HAP-1 (cell line): Measurements from ENCODE around the gene KRT74.

ENCODE experiments used
- DNase-seq, 2 experiments: peaks; one replicate each; pipeline ENCODE4 v3.0.0-alpha.2; 2016 to 2020; ENCODE audit warnings: low spot score in 2 of 2
- H3K27me3 ChIP-seq: fragments of 250-450 bp; sonication (Bioruptor Pico); 2 replicates; pipeline ENCODE4 v1.5.1; 2020; ENCODE audit warnings: low read depth, mild to moderate bottlenecking, moderate library complexity
- H3K36me3 ChIP-seq: fragments of 250-450 bp; sonication (Bioruptor Pico); replicated peaks from 2 replicates; pipeline ENCODE4 v1.5.1; 2020; ENCODE audit warnings: mild to moderate bottlenecking
- H3K4me1 ChIP-seq: fragments of 250-450 bp; sonication (Bioruptor Pico); 2 replicates; pipeline ENCODE4 v1.5.1; 2020; ENCODE audit warnings: mild to moderate bottlenecking
- H3K4me3 ChIP-seq: fragments of 250-450 bp; sonication (Bioruptor Pico); 2 replicates; pipeline ENCODE4 v1.5.1; 2020; ENCODE audit warnings: mild to moderate bottlenecking, moderate library complexity
- H3K9me3 ChIP-seq: fragments of 250-450 bp; sonication (Bioruptor Pico); 2 replicates; pipeline ENCODE4 v1.5.1; 2020; ENCODE audit warnings: mild to moderate bottlenecking, moderate library complexity
- in situ Hi-C: fragments of 300-500 bp; cut with MboI; formaldehyde crosslinking; loops from 3 replicates; pipeline ENCODE4 v1.14.3; 2020; ENCODE audit warnings: low sequenced_read_pairs, inconsistent platforms, mixed read lengths

KRT74 gene

DNA sequence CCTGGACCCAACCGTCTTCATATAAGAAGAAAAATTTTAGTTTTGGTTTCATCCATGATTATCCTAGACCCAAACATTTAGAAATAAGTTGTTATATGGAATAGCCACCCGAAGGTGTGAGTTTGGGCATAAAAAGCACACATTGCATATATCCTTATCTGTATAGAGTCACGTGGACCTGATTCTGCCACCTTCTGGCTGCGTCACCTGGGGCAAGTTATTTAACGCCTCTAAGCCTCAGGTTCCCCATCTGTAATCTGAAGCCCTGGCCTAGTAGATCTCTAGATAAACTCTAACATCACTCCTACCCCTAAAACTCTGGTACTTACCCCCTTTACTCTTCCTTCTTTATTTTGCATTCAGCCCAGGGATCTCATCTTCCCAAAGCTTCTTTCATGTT is 39.2 kb downstream of the KRT74 start:
- H3K27me3 ChIP-seq: no peaks in the 10 kb centered on the region; the same call in 1 of the 2 replicates
- in situ Hi-C loops: no loop called here
- DNase-seq: no peak
- H3K4me1 ChIP-seq: no peaks in the 10 kb centered on the region
- no peaks in the 10 kb centered on the region for H3K9me3 ChIP-seq
- H3K36me3 ChIP-seq: no peaks in the 10 kb centered on the region
- H3K4me3 ChIP-seq: no peak overlapping the region

DNA sequence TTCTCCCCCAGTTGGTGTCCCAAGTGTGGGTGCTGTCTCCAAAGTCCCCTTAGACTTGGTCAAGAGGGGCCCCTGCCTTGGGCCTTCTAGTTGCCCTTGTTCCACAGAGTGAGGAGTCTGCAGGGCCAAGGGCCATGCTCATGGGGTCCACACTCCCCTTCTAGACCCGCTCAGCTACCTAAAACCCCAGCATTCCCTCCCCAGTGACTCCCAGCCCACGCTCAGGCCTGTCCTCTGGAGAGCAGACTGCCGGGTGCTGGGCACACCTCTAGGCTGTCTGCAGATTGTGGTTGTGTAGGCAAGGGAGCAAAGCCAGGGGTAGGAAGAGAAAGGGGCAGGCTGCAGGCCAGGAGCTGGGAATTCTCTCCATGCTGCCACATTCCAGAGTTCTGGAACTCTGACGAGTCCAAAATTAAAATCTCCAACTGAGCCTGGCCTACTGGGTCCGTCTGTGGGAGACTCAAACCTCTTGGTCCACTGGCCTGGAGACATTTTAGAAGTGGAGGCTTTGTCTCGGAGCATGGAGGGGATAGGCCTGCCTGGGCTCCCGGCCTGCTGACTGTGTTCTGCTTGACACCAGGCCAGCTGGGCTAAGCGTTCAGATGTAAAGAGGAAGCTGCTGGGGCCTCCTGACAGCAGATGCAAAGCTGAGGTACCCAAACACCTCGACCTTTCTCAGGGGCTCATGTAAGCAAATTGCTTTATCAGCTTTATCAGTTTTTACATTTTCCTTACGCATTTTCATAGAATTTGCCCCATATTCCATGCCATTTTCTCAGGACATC is 39.8 kb downstream of the KRT74 start:
- in situ Hi-C loops: no loop called here
- Histone ChIP-seq H3K4me3 (no peak overlapping the region), H3K36me3 (no peaks in the 10 kb centered on the region), H3K9me3 (no peaks in the 10 kb centered on the region), H3K4me1 (no peaks in the 10 kb centered on the region), H3K27me3 (no peaks in the 10 kb centered on the region; the same call in 1 of the 2 replicates)
- DNase-seq: no peak

DNA sequence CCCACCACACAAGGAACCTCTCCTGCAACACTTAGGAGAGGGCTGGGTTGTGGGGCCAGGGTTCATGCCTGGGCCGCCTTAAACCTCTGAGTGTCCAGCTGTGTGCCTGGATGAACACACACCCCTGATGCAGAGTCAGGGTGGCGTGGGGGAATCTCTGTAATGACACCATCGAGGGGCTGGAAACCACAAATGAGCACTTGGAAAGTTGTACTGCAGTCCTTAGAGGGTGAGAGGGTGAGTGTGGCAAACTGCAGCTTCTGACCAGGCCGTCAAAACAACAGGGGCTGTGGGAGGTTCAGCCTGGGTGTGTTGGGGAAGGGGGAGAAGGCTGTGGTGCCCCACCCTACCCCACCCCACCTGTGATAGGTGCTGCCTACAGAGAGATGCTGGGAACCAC is 41.0 kb downstream of the KRT74 start:
- Histone ChIP-seq H3K36me3 (no peaks in the 10 kb centered on the region), H3K4me3 (no peak overlapping the region), H3K4me1 (no peaks in the 10 kb centered on the region), H3K27me3 (no peaks in the 10 kb centered on the region; the same call in 1 of the 2 replicates), H3K9me3 (no peaks in the 10 kb centered on the region)
- DNase-seq: no peak
- in situ Hi-C loops: no loop called here

DNA sequence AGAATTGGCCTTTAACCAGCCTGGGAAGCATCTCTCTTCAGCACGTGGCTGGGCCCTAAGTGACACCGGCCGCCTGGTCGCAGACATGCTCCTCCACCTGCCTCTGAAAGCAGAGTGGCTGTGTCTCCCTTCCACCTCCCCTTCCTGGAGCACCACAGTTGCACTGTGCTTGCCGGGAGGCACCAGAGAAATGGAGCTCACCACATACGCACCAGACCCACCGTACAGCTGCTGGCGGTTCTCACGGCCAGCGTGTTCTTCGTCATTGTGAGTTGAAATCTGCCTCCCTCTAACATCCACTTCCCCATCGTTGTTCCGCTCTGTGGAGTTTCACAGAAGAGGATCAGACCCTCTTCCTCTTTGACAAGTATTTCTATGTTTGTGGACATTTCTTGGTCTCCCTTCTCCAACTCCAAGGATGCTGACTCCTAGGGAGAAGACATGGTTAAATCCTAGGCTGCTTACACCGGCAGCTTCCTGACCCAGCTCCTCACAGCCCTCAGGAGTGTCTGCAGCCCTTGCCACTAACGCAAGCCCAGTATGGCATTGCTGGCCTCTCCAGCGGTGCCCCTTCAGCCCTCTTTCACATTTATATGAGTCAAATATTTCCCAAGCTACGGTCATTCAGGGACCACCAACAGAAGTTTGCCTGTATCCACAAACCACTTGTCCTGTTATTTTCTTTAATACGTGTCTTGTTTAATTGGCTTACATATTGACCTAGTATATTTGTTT is 41.9 kb downstream of the KRT74 start:
- no peaks in the 10 kb centered on the region for H3K9me3 ChIP-seq
- no peak for DNase-seq
- in situ Hi-C loops: no loop called here
- no peaks in the 10 kb centered on the region; the same call in 1 of the 2 replicates for H3K27me3 ChIP-seq
- no peaks in the 10 kb centered on the region for H3K4me1 ChIP-seq
- no peak overlapping the region for H3K4me3 ChIP-seq
- no peaks in the 10 kb centered on the region for H3K36me3 ChIP-seq

DNA sequence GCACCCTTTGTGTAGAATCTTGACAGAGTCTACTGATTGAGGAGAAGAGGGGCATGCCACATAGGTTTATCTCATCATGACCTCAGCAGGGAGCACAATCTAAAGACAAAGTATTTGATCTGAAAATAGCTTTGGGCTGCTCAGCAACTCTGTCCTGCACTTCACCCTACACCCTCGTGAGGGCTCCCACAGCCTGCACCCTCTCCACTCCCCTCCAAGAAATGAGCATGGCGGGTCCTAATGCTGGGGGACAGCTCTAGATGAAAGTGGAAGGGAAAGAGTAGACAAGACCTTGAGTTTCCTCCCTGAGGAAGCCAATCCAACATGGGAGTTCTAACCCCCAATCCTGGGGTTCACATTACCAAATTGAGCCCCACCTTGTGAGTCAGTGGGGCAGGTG is 42.7 kb downstream of the KRT74 start:
- no peaks in the 10 kb centered on the region for H3K9me3 ChIP-seq
- no peaks in the 10 kb centered on the region for H3K4me1 ChIP-seq
- no peaks in the 10 kb centered on the region; the same call in 1 of the 2 replicates for H3K27me3 ChIP-seq
- H3K4me3 ChIP-seq: no peak overlapping the region
- in situ Hi-C loops: no loop called here
- DNase-seq: no peak
- H3K36me3 ChIP-seq: no peaks in the 10 kb centered on the region

DNA sequence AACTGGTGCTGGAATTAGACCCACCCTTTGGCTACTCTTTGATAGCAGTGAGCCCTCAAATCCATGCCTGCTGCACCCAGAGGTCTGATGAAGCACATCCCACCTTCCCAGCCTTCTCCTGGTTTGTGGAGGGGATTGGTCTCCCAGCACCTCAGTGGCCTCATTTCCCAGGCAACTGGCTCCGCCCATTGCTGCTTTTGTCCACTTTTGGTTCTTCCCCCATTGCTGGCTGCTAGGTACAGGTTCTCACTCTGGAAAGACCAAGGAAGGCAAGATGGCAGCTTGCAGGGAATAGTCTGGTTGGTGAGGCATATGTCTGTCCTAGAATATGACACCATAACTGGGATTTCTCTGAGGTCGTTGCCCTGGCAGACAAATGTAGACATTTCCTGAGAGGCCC is 43.3 kb downstream of the KRT74 start:
- Histone ChIP-seq H3K9me3 (no peaks in the 10 kb centered on the region), H3K36me3 (no peaks in the 10 kb centered on the region), H3K4me1 (no peaks in the 10 kb centered on the region), H3K4me3 (no peak overlapping the region), H3K27me3 (no peaks in the 10 kb centered on the region; the same call in 1 of the 2 replicates)
- in situ Hi-C loops: no loop called here
- no peak for DNase-seq

DNA sequence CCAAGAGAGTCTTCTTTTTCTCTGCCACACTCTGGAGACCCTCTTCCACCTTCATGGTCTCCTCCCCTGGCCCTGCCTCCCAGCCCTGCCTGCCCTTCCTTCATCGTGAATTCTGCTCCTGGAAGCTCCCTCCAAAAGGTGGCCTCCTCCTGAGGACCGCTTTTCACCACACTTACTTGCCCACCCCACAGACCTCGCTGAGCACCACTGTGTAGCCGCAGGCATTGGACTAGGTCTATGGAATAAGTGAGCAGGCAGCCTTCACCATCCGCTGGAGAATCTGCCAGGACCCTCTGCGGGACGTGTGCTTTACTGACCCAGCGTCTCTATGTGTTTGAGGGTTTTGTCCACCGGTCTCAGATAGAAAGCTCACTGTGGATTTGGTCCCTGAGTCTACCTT is 43.8 kb downstream of the KRT74 start:
- no peaks in the 10 kb centered on the region; the same call in 1 of the 2 replicates for H3K27me3 ChIP-seq
- DNase-seq: no peak
- in situ Hi-C loops: no loop called here
- H3K4me3 ChIP-seq: no peak overlapping the region
- H3K9me3 ChIP-seq: no peaks in the 10 kb centered on the region
- H3K36me3 ChIP-seq: no peaks in the 10 kb centered on the region
- H3K4me1 ChIP-seq: no peaks in the 10 kb centered on the region

DNA sequence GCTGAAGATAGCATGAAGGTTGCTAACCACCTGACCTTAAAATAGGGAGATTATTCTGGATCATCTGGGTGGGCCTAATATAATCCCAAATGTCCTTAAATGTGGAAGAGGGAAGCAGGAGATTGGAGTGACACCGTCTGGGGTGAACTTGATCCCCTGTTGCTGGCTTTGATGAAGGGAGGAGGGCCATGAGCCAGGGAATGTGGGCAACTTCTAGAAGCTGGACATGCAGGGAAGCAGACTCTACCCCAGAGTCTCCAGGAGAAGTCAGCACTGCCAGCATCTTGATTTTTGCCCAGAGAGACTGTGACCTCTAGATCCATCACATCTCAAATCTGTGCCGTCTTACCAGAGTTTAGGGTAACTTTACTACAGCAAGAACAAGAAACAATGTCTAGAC is 44.2 kb downstream of the KRT74 start:
- no peak overlapping the region for H3K4me3 ChIP-seq
- in situ Hi-C loops: no loop called here
- H3K36me3 ChIP-seq: no peaks in the 10 kb centered on the region
- H3K9me3 ChIP-seq: no peaks in the 10 kb centered on the region
- no peaks in the 10 kb centered on the region; the same call in 1 of the 2 replicates for H3K27me3 ChIP-seq
- H3K4me1 ChIP-seq: no peaks in the 10 kb centered on the region
- DNase-seq: no peak

DNA sequence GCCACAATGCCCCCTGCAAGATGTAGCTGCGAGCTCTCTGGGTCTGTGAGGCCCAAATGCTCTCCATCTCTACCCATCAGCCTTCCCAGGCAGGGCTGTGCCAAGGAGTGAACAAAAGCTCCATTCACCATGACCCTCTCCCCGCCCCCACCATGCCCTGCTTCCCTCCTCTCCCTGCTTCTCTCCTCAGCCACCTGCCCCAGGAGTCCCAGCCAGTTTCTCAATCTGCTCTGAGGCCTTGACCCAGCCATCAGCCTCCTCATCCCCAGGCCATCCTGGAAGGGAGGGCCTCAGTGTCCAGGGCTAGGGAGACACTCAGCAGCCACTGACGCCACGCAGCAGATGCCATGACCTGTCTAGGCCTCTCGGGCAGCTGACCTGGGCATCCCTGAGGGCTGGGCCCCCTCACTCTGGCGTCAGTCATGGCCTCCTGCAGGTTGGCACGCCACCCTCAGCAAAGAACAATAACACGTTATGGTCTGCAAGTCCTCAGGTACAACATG is 45.0 kb downstream of the KRT74 start:
- in situ Hi-C loops: no loop called here
- Histone ChIP-seq H3K4me3 (no peak overlapping the region), H3K9me3 (no peaks in the 10 kb centered on the region), H3K36me3 (no peaks in the 10 kb centered on the region), H3K4me1 (no peaks in the 10 kb centered on the region), H3K27me3 (peaks cover 4% of the 10 kb centered on the region; the same call in 1 of the 2 replicates)
- no peak for DNase-seq

DNA sequence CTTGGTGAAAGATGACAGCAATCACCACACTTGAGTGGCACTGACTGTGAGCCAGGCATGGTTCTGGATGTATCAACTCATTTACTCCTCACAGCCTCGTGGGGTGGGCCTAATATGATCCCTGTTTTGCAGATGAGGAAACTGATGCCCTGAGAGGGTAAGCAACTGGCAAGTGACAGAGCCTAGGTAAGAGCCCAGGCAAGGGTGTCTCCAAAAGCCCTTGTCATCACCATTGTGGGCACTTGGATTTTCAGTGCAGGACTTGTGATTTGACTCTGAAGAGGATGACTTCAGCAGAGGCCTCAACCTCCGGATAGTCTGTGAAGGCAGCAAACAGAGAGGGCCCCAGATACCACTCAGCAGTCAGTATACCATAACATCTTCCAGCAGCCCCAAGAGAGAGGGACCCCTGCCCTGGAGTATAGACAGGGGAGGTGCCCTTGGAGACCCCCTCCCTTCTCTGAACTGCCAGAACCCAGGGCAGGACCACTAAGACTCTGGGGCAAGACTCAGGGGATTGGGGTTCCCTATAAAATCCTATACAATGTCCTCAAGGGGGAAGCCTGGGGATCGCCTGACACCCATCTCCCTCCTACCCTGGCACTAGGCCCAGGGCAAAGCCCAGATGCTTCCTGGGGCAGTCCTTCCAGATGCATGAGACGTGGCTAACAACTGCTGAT is 46.4 kb downstream of the KRT74 start:
- peaks cover 8% of the 10 kb centered on the region for H3K27me3 ChIP-seq
- H3K9me3 ChIP-seq: no peaks in the 10 kb centered on the region
- DNase-seq: no peak
- in situ Hi-C loops: no loop called here
- no peaks in the 10 kb centered on the region for H3K4me1 ChIP-seq
- no peak overlapping the region for H3K4me3 ChIP-seq
- no peaks in the 10 kb centered on the region for H3K36me3 ChIP-seq

DNA sequence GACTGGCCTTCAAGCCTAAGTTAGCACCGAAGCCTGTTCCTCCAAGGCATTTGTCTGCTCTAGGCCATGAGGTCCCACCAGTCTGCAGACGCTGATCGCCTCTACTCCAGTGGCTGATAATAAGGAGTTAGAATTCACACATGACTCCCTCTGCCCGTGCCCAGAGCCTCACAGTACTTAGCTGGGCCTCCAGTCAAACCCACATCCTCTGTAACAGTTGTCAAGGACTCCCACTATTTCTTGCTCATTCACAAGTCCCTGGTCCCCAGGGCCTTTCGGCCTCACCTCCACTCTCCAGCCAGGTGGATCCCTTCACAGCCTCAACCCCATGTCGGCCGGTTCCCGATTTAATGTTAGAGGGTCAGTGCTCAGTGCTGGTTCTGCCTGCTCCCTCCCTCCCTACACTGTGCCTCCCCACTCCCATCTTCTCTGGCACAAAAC is 47.1 kb downstream of the KRT74 start:
- in situ Hi-C loops: no loop called here
- Histone ChIP-seq H3K36me3 (no peaks in the 10 kb centered on the region), H3K9me3 (no peaks in the 10 kb centered on the region), H3K27me3 (peaks cover 12% of the 10 kb centered on the region), H3K4me1 (no peaks in the 10 kb centered on the region), H3K4me3 (no peak overlapping the region)
- DNase-seq: no peak

DNA sequence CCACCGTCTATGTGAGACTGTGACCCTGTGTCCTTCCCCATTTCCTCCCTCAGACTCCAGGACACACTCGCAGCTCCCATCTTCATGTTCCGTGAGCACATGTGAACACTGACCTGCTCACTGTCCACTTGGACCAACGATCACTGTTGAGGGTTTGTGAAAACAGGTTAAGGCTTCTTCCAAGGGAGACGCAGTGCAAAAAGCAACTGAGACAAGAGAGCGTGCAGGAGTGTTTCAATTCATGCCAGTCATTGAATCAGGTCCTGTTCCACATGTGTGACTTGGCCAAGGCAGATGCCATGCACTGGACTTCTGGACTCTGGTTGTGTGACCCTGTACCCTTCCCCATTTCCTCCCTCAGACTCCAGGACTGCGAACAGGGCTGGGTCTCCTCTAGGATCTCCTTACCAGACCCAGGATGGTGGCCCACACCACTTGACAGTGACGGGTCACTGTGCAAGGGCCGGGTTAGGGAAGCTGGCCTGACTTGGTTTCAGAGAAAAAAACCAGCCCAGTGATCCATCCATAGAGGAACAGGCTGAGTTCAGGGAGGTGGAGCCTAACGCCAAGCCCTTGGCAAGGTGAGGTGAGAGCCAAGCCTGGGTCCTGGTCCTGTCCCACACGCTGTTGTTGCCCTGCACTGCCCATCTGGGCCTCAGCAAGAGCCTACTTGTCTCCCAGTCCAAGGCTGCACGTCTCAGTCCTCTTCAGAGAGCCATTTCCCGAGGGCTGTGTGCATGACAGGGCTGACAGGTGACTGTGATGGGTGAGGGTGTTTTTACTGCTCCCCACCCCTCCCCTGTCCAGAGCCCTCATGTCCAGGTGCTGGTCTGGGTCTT is 47.8 kb downstream of the KRT74 start:
- H3K4me3 ChIP-seq: no peak overlapping the region
- no peaks in the 10 kb centered on the region for H3K9me3 ChIP-seq
- in situ Hi-C loops: no loop called here
- no peaks in the 10 kb centered on the region for H3K4me1 ChIP-seq
- no peaks in the 10 kb centered on the region for H3K36me3 ChIP-seq
- H3K27me3 ChIP-seq: peaks cover 12% of the 10 kb centered on the region
- no peak for DNase-seq

DNA sequence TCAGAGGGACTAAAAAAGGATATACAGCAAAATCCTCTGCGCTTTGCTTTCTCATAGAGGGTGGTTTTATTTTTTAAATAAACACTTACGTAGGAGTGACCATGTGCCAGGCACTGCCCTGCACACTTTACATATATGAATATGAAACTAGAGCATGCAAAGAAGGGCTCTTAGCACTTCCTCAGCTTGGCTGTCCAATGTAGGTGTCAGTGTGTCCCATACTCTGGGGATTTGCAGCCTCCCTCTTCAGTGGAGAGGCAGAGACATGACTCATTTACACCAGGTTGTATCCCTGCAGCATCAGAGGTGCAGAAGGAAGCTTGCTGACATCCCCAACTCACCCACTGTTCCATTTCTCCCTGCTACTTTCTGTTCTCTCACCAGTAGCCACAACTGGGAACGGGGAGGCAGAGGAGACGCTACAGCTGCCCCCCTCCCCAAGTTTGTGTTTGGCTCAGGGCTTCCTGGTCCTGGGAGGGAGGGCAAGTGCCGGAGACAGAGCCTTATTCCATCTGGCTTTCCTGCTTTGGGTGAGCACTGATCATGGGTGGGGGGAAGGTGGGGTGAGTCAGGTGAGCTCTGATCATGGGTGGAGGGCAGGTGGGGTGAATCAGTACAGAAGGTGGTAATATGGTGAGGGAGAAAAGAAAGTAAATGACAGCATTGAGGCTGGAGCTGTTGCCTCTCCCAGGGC is 48.6 kb downstream of the KRT74 start:
- Histone ChIP-seq H3K27me3 (peaks cover 12% of the 10 kb centered on the region), H3K4me3 (no peak overlapping the region), H3K4me1 (no peaks in the 10 kb centered on the region), H3K36me3 (no peaks in the 10 kb centered on the region), H3K9me3 (no peaks in the 10 kb centered on the region)
- DNase-seq: no peak
- in situ Hi-C loops: no loop called here
